A549 treated with AZD9567 at 1 μM for 4 hours (cell line): ENCODE measurements around the gene EXD2. TPM values are rescaled to one million over a fixed set of nuclear protein-coding genes. Genes with fewer than 3 reads are reported as not detected.

Experiments
- total RNA-seq: library from RNA; stranded (reverse); fragments of 200-300 nt; extraction: Qiagen RNA extraction; gene quantifications from 5 replicates; pipeline ENCODE4 v1.2.3, GENCODE V29; 2022; ENCODE audit not compliant: insufficient read depth

EXD2 gene
- 9.6 to 12.5 TPM (median 11.3 TPM) in 5 replicates for total RNA-seq

DNA sequence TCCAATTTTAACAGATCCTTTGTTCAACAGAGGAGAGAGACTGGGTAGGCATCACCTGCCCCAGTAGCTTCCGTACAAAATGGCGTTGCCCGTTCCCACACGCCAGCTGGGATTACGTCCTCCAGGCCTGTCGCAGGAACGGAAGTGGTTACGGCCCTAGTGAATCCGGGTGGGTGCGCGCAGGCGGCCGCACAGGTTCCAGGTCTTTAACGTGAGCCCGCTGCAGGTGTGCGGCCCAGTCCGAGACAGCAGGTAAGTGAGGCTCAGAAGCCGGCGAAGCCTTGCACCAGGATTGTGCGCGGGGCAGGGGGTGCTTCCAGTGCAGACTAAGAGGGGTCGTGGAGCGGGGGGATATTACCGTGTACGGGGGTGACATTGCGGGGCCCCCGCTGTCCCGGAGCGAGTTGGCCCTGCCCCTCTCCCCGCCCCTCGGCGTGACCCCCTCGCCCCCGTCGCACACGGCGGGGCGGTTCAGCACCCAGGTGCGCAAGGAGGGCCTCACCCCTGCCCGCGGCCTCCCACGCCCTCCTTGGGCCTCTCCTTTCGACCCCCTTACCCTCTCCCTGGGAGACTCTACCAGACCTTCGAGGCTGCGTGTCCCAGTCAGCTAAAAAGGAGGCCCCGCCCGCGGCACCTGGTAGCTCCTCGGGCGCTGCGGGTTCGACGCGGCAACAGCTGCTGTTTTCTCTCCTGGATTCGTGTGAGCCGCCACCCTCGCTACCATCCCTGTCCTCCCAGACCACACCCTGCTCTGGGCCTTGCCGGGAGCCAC, at the start of gene EXD2:
EXD2 (plus strand) TSS at position 159 of the 772 bp plus-strand sequence. CDS start 17,973 bp downstream, outside the sequence.

GRCh38 chr14:69152902-69153151, 38.5 kb upstream of the EXD2 start, which contains the start of gene DCAF5:
TSS of gene DCAF5 (minus strand) at chr14:69153119. CDS start at chr14:69152978, 141 bp downstream.

DNA sequence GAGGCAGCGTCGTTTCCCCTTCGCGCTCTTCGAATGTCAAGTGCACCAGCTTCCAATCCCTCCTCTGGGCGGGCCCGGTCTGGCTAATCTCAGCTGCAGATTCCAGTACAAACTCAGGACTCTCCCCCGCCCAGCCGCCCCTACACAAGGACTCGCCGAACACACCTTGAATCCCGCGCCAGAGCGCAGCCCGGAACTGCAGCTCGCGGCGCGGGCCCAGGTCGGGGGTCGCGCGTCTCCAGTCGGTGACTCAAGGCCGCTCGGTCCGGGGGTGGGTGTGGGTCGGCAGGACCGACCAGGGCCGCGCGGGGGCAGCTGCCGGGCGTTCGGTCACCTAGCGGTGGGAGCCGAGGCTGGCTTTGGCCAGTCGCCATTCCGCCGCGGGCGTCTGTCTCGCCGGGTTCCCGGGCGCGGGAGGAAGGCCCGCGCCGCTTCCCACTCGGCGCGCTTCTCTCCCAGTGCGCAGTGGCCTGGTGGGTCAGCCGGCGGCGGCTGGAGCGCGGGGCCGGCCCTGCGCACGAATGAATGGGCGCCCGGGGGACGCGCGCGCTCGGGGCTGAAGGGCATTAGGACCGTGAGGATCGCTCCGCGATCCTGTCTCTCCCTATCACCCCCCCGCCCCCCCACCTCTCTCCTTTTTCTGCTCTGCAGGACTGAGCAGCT, 68.4 kb downstream of the EXD2 start, which contains the start of gene GALNT16:
GALNT16 (plus strand) TSS at position 632 of the 663 bp plus-strand sequence. CDS start 133 bp downstream, outside the sequence.

Other genes with a start within 250 kb of the EXD2 start
- 183 to 203 TPM (median 188 TPM) in 5 replicates for gene ACTN1, start 212.2 kb upstream of the EXD2 start, total RNA-seq
- gene DCAF5, start 38.4 kb upstream of the EXD2 start, total RNA-seq: 15.8 to 27.3 TPM (median 19.6 TPM) in 5 replicates
- 1.9 to 4.7 TPM (median 2.9 TPM) in 5 replicates for gene GALNT16, start 68.7 kb downstream of the EXD2 start, total RNA-seq
- gene ERH, start 206.8 kb downstream of the EXD2 start, total RNA-seq: 317 to 361 TPM (median 332 TPM) in 5 replicates
- 38.1 to 42.5 TPM (median 39.0 TPM) in 5 replicates for gene SLC39A9, start 207.2 kb downstream of the EXD2 start, total RNA-seq